ENCODE measurements around the gene HBQ1. TPM values are rescaled to one million over a fixed set of nuclear protein-coding genes. Genes with fewer than 3 reads are reported as not detected.

HBQ1 gene
- 6.1 to 7.9 TPM (median 6.9 TPM) in 5 replicates for total RNA-seq (2022; extraction: Qiagen RNA extraction; ENCODE audit: low read depth)

DNA sequence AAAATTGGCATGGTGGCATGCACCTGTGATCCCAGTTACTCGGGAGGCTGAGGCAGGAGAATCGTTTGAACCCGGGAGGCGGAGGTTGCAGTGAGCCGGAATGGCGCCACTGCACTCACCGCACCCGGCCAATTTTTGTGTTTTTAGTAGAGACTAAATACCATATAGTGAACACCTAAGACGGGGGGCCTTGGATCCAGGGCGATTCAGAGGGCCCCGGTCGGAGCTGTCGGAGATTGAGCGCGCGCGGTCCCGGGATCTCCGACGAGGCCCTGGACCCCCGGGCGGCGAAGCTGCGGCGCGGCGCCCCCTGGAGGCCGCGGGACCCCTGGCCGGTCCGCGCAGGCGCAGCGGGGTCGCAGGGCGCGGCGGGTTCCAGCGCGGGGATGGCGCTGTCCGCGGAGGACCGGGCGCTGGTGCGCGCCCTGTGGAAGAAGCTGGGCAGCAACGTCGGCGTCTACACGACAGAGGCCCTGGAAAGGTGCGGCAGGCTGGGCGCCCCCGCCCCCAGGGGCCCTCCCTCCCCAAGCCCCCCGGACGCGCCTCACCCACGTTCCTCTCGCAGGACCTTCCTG lies at the start of gene HBQ1:
Gene HBQ1 (plus strand): TSS at position 359 of the 575 bp plus-strand sequence. CDS start 28 bp downstream, at position 387.

DNA sequence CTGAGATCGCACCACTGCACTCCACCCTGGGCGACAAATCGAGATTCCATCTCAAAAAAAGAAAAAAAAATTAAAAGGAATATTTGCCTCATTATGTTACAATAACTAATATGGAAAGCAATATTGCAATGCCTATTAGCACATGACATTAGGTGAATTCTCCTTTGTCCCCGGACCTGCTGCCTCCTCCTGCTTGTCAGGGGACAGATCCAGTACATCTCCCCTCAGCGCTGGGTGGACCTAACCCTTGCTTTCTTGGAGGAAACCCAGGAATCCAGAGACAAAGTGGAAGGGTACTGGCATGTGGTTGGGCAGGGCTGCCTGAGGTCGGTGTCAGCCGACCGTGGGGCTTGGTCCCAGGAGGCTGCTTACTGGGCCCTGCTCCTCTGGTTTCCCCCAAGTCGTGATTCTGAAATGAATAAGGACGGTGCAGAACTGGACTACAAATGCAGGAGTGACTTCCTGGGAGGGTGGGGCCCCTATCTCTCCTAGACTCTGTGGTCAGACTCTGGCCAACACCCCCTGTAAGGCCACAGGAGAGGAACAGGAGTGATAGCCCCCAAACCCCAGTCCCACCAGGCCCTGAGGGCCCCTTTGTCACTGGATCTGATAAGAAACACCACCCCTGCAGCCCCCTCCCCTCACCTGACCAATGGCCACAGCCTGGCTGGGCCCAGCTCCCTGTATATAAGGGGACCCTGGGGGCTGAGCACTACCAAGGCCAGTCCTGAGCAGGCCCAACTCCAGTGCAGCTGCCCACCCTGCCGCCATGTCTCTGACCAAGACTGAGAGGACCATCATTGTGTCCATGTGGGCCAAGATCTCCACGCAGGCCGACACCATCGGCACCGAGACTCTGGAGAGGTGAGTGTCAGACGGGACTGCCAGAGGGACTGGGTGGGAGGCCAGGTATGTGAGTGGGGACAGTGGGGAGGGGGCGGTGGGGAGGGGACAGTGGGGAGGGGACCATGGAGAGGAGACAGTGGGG lies 27.8 kb upstream of the HBQ1 start, which contains the start of gene HBZ:
Gene HBZ (plus strand): TSS at position 504 of the 988 bp plus-strand sequence. CDS start 266 bp downstream, at position 770.

DNA sequence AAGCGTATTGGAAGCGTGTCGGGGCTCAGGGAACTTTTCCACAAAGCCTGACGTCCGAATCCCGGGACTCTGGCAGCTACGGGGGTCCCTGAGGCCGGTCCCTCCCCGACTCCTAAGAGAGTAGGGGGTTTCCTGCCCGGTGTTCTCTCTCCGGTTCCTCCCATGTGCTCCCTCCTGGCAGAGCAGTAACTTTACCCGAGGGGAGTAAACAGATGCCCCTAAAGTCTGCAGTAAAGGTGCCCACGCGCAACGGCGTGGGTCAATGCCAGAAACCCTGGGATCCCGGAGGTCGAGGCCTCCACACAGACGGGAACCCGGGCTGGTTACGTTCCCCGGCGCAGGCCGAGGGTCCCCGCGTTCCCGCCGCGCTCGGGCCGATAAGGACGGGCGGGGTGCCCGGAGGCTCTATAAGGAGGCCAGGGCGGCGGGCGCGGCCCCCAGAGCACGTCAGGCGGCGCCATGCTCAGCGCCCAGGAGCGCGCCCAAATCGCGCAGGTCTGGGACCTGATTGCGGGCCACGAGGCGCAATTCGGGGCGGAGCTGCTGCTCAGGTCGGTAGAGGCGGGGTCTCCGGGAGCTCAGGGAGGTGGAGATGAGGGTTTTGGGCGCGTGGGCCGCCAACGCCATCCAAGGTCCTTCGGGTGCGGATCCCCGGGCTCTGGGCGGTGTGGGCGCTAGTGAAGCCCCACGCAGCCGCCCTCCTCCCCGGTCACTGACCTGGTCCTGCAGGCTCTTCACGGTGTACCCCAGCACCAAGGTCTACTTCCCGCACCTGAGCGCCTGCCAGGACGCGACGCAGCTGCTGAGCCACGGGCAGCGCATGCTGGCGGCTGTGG lies 14.5 kb upstream of the HBQ1 start, which contains the start of gene HBM:
Gene HBM (plus strand): TSS at position 440 of the 836 bp plus-strand sequence. CDS start 20 bp downstream, at position 460.

DNA sequence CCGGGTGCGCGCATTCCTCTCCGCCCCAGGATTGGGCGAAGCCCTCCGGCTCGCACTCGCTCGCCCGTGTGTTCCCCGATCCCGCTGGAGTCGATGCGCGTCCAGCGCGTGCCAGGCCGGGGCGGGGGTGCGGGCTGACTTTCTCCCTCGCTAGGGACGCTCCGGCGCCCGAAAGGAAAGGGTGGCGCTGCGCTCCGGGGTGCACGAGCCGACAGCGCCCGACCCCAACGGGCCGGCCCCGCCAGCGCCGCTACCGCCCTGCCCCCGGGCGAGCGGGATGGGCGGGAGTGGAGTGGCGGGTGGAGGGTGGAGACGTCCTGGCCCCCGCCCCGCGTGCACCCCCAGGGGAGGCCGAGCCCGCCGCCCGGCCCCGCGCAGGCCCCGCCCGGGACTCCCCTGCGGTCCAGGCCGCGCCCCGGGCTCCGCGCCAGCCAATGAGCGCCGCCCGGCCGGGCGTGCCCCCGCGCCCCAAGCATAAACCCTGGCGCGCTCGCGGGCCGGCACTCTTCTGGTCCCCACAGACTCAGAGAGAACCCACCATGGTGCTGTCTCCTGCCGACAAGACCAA lies 7.8 kb upstream of the HBQ1 start, which contains the start of gene HBA2:
Gene HBA2 (plus strand): TSS at position 503 of the 568 bp plus-strand sequence. CDS start 37 bp downstream, at position 540.

DNA sequence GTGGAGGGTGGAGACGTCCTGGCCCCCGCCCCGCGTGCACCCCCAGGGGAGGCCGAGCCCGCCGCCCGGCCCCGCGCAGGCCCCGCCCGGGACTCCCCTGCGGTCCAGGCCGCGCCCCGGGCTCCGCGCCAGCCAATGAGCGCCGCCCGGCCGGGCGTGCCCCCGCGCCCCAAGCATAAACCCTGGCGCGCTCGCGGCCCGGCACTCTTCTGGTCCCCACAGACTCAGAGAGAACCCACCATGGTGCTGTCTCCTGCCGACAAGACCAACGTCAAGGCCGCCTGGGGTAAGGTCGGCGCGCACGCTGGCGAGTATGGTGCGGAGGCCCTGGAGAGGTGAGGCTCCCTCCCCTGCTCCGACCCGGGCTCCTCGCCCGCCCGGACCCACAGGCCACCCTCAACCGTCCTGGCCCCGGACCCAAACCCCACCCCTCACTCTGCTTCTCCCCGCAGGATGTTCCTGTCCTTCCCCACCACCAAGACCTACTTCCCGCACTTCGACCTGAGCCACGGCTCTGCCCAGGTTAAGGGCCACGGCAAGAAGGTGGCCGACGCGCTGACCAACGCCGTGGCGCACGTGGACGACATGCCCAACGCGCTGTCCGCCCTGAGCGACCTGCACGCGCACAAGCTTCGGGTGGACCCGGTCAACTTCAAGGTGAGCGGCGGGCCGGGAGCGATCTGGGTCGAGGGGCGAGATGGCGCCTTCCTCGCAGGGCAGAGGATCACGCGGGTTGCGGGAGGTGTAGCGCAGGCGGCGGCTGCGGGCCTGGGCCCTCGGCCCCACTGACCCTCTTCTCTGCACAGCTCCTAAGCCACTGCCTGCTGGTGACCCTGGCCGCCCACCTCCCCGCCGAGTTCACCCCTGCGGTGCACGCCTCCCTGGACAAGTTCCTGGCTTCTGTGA lies 3.5 kb upstream of the HBQ1 start, which contains the start of gene HBA1:
Gene HBA1 (plus strand): TSS at position 204 of the 906 bp plus-strand sequence. CDS start 37 bp downstream, at position 241.

DNA sequence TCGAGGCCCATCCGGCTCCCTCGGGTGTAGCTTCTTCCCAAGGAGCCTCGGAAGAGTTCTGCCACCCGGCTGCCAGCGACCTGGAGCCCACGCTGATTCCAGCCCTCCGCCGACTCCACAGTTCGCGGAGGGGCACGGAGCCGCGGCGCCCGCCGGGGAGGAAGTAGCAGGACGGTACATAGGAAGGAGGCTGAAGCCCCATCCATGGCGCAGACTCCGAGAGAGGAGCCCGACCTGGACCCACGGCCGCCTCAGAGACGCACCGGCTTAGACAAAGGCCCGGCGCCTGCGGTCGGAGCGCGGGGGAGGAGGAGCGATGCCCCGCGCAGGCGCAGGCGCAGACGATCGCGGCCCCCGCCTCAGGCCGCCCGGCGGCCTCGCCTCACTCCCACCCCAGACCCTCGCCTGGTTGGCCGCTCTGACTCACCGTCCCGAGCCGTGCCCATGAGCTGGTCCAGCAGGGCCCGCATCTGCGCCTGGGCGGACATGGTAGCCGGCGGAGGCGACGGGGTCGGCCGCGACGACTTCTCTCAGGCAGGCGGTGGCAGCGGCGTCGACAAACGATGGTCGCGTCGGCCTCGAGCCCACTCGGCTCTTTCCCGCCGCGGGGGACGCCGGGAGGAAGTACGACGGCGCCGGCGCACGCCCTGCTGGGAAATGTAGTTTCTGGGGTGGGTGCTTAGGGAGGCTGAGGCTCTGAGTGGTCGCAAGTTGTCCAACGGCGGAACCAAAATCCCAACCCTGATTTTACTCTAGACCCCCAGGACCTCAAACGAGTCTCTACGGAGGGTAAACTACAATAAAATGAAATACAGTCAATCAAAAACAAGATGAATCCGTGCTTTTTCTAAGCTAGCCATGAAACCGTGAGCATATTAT lies 48.8 kb downstream of the HBQ1 start, which contains the start of gene LUC7L:
Gene LUC7L (minus strand): TSS at position 598 of the 879 bp plus-strand sequence. CDS start 110 bp downstream, at position 488.

Other genes with a start within 250 kb of the HBQ1 start
- 35.9 to 42.8 TPM (median 42.4 TPM) in 5 replicates for gene POLR3K, start 126.9 kb upstream of the HBQ1 start, total RNA-seq (2022; extraction: Qiagen RNA extraction; ENCODE audit: low read depth)
- gene SNRNP25, start 126.6 kb upstream of the HBQ1 start, total RNA-seq (2022; extraction: Qiagen RNA extraction; ENCODE audit: low read depth) = 56.8 to 85.9 TPM (median 71.1 TPM) in 5 replicates
- gene RHBDF1, start 107.8 kb upstream of the HBQ1 start, total RNA-seq (2022; extraction: Qiagen RNA extraction; ENCODE audit: low read depth) = 17.0 to 29.1 TPM (median 25.8 TPM) in 5 replicates
- 61.0 to 78.2 TPM (median 72.5 TPM) in 5 replicates for gene MPG, start 102.2 kb upstream of the HBQ1 start, total RNA-seq (2022; extraction: Qiagen RNA extraction; ENCODE audit: low read depth)
- gene NPRL3, start 41.8 kb upstream of the HBQ1 start, total RNA-seq (2022; extraction: Qiagen RNA extraction; ENCODE audit: low read depth) = 21.2 to 30.4 TPM (median 27.7 TPM) in 5 replicates
- gene HBZ, start 27.8 kb upstream of the HBQ1 start, total RNA-seq (2022; extraction: Qiagen RNA extraction; ENCODE audit: low read depth) = 0.14 TPM in 1 of 5 replicates, not detected in the others
- gene HBM, start 14.5 kb upstream of the HBQ1 start, total RNA-seq (2022; extraction: Qiagen RNA extraction; ENCODE audit: low read depth) = not detected in 5 replicates
- 0.55 to 0.80 TPM (median 0.57 TPM) in 3 of 5 replicates, not detected in the others for gene HBA2, start 7.6 kb upstream of the HBQ1 start, total RNA-seq (2022; extraction: Qiagen RNA extraction; ENCODE audit: low read depth)
- 0.55 to 1.8 TPM (median 1.1 TPM) in 4 of 5 replicates, not detected in the other for gene HBA1, start 3.8 kb upstream of the HBQ1 start, total RNA-seq (2022; extraction: Qiagen RNA extraction; ENCODE audit: low read depth)
- gene LUC7L, start 49.0 kb downstream of the HBQ1 start, total RNA-seq (2022; extraction: Qiagen RNA extraction; ENCODE audit: low read depth) = 42.5 to 51.2 TPM (median 50.0 TPM) in 5 replicates
- 40.5 to 52.4 TPM (median 48.2 TPM) in 5 replicates for gene FAM234A, start 54.4 kb downstream of the HBQ1 start, total RNA-seq (2022; extraction: Qiagen RNA extraction; ENCODE audit: low read depth)
- gene RGS11, start 95.5 kb downstream of the HBQ1 start, total RNA-seq (2022; extraction: Qiagen RNA extraction; ENCODE audit: low read depth) = 2.7 to 5.9 TPM (median 4.2 TPM) in 5 replicates
- gene ARHGDIG, start 100.1 kb downstream of the HBQ1 start, total RNA-seq (2022; extraction: Qiagen RNA extraction; ENCODE audit: low read depth) = 1.8 to 3.6 TPM (median 2.5 TPM) in 5 replicates
- 0.13 to 0.64 TPM (median 0.31 TPM) in 4 of 5 replicates, not detected in the other for gene PDIA2, start 102.7 kb downstream of the HBQ1 start, total RNA-seq (2022; extraction: Qiagen RNA extraction; ENCODE audit: low read depth)
- 30.0 to 37.7 TPM (median 35.5 TPM) in 5 replicates for gene AXIN1, start 172.3 kb downstream of the HBQ1 start, total RNA-seq (2022; extraction: Qiagen RNA extraction; ENCODE audit: low read depth)
- gene MRPL28, start 190.1 kb downstream of the HBQ1 start, total RNA-seq (2022; extraction: Qiagen RNA extraction; ENCODE audit: low read depth) = 119 to 135 TPM (median 129 TPM) in 5 replicates
- gene PGAP6, start 201.5 kb downstream of the HBQ1 start, total RNA-seq (2022; extraction: Qiagen RNA extraction; ENCODE audit: low read depth) = 27.5 to 40.7 TPM (median 35.0 TPM) in 5 replicates
- gene NME4, start 216.7 kb downstream of the HBQ1 start, total RNA-seq (2022; extraction: Qiagen RNA extraction; ENCODE audit: low read depth) = 286 to 471 TPM (median 425 TPM) in 5 replicates
- 18.8 to 30.2 TPM (median 25.3 TPM) in 5 replicates for gene DECR2, start 221.4 kb downstream of the HBQ1 start, total RNA-seq (2022; extraction: Qiagen RNA extraction; ENCODE audit: low read depth)
- gene RAB11FIP3, start 245.2 kb downstream of the HBQ1 start, total RNA-seq (2022; extraction: Qiagen RNA extraction; ENCODE audit: low read depth) = 16.4 to 22.4 TPM (median 18.8 TPM) in 5 replicates